ENCODE results near the gene GPLD1. TPM values are rescaled to one million over a fixed set of nuclear protein-coding genes. Genes with fewer than 3 reads are reported as not detected.
"Not testable (repeated sequence)": the region's sequence is repeated elsewhere in the genome, so short reads cannot be mapped to it uniquely, and the experiment has no call there.

The GPLD1 gene
- total and polyA plus RNA-seq, 4 donors, result 0.45 to 3.8 (median 1.7) TPM

GRCh38 chr6:24402697-24403500 lies 86.5 kb downstream of the GPLD1 start, which contains the start of gene MRS2:
TSS of gene MRS2 (plus strand) at chr6:24402936. CDS start at chr6:24403047, 111 bp downstream.
- 0 to 1% methylated on average over 63 of the region's 63 CpGs for WGBS, 2 donors
- Histone ChIP-seq H3K36me3 (ENCODE audit: control insufficient read depth in 4 of 4, insufficient read depth in 4 of 4, low read length in 4 of 4) (peaks cover 3 to 11% (median 7%) of the 10 kb centered on the region in 4 donors), H3K27me3 (ENCODE audit: control insufficient read depth in 3 of 3, insufficient read depth in 3 of 3, low read length in 2 of 3) (peaks cover 0 to 10% (median 3%) of the 10 kb centered on the region in 3 donors), H3K4me1 (ENCODE audit: control insufficient read depth in 5 of 5, insufficient read depth in 5 of 5, low read length in 5 of 5) (peaks cover 0 to 14% (median 3%) of the 10 kb centered on the region in 5 donors), H3K4me3 (peak within 1 kb of the TSS; percentile 76), H3K9ac (ENCODE audit: insufficient read depth in 1 of 2, low read length in 2 of 2) (peak within 1 kb of the TSS; percentile 77 to 82), H3K27ac (ENCODE audit: low read depth in 1 of 2, low read length in 1 of 2) (peak within 1 kb of the TSS; percentile 85 to 86), H3K9me3 (ENCODE audit: control insufficient read depth in 4 of 4, insufficient read depth in 3 of 4, low read length in 3 of 4) (no peaks in the 10 kb centered on the region)
- ATAC-seq (ENCODE audit: insufficient read depth, low FRiP score) (peak; percentile 99), DNase-seq (peak; percentile 77 to 90 (median 79))
- TF ChIP-seq, protein P1, sequence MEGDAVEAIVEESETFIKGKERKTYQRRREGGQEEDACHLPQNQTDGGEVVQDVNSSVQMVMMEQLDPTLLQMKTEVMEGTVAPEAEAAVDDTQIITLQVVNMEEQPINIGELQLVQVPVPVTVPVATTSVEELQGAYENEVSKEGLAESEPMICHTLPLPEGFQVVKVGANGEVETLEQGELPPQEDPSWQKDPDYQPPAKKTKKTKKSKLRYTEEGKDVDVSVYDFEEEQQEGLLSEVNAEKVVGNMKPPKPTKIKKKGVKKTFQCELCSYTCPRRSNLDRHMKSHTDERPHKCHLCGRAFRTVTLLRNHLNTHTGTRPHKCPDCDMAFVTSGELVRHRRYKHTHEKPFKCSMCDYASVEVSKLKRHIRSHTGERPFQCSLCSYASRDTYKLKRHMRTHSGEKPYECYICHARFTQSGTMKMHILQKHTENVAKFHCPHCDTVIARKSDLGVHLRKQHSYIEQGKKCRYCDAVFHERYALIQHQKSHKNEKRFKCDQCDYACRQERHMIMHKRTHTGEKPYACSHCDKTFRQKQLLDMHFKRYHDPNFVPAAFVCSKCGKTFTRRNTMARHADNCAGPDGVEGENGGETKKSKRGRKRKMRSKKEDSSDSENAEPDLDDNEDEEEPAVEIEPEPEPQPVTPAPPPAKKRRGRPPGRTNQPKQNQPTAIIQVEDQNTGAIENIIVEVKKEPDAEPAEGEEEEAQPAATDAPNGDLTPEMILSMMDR (IDR thresholded peaks at IDR 0.05; ENCODE audit: control extremely low read depth, extremely low read depth), result no peak

DNA sequence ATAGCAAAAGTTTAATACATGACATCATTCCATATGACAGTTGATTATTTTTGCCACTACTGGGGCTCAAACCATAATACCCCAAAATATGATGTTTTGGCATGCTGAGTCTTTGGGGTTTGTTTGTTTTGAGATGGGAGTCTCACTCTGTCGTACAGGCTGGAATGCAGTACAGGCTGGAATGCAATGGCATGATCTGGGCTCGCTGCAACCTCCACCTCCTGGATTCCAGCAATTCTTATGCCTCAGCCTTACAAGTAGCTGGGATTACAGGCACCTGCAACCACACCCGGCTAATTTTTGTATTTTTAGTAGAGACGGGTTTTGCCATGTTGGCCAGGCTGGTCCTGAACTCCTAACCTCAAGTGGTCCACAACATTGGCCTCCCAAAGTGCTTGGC lies 87.9 kb downstream of the GPLD1 start:
- 73 to 80% methylated on average over 4 of the region's 4 CpGs for WGBS, 2 donors
- peaks cover 0 to 11% (median 3%) of the 10 kb centered on the region in 5 donors for H3K4me1 ChIP-seq (ENCODE audit: control insufficient read depth in 5 of 5, insufficient read depth in 5 of 5, low read length in 5 of 5)
- TF ChIP-seq, protein P1 (IDR thresholded peaks at IDR 0.05; ENCODE audit: control extremely low read depth, extremely low read depth), result no peak
- H3K9me3 ChIP-seq (ENCODE audit: control insufficient read depth in 4 of 4, insufficient read depth in 3 of 4, low read length in 3 of 4), result peaks cover 0 to 4% (median 0%) of the 10 kb centered on the region in 4 donors
- no peak overlapping the region for H3K4me3 ChIP-seq
- no peak overlapping the region for H3K9ac ChIP-seq (ENCODE audit: insufficient read depth in 1 of 2, low read length in 2 of 2)
- DNase-seq, result no peak
- peaks cover 0 to 12% (median 3%) of the 10 kb centered on the region in 3 donors for H3K27me3 ChIP-seq (ENCODE audit: control insufficient read depth in 3 of 3, insufficient read depth in 3 of 3, low read length in 2 of 3)
- H3K36me3 ChIP-seq (ENCODE audit: control insufficient read depth in 4 of 4, insufficient read depth in 4 of 4, low read length in 4 of 4), result peaks cover 0 to 9% (median 5%) of the 10 kb centered on the region in 4 donors
- no peak overlapping the region for H3K27ac ChIP-seq (ENCODE audit: low read depth in 1 of 2, low read length in 1 of 2)
- no peak for ATAC-seq (ENCODE audit: insufficient read depth, low FRiP score)

DNA sequence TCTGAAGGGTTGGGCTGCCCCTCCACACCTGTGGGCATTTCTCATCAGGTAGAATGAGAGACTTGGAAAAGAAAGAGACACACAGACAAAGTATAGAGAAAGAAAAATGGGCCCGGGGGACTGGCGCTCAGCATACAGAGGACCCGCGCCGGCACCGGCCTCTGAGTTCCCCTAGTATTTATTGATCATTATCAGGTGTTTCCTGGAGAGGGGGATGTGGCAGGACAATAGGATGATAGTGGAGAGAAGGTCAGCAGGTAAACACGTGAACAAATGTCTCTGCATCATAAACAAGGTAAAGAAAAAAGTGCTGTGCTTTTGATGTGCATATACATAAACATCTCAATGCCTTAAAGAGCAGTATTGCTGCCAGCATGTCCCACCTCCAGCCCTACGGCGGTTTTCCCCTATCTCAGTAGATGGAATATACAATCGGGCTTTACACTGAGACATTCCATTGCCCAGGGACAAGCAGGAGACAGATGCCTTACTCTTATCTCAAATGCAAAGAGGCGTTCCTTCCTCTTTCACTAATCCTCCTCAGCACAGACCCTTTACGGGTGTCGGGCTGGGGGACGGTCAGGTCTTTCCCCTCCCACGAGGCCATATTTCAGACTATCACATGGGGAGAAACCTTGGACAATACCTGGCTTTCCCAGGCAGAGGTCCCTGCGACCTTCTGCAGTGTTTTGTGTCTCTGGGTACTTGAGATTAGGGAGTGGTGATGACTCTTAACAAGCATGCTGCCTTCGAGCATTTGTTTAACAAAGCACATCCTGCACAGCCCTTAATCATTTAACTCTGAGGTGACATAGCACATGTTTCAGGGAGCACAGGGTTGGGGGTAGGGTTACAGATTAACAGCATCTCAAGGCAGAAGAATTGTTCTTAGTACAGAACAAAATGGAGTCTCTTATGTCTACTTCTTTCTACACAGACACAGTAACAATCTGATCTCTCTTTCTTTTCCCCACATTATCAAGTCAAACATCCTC lies 89.0 kb downstream of the GPLD1 start:
- not testable (repeated sequence) for ATAC-seq (ENCODE audit: insufficient read depth, low FRiP score); DNase-seq; H3K4me3 ChIP-seq; H3K9ac ChIP-seq (ENCODE audit: insufficient read depth in 1 of 2, low read length in 2 of 2); H3K4me1 ChIP-seq (ENCODE audit: control insufficient read depth in 5 of 5, insufficient read depth in 5 of 5, low read length in 5 of 5); H3K27ac ChIP-seq (ENCODE audit: low read depth in 1 of 2, low read length in 1 of 2); H3K36me3 ChIP-seq (ENCODE audit: control insufficient read depth in 4 of 4, insufficient read depth in 4 of 4, low read length in 4 of 4); H3K9me3 ChIP-seq (ENCODE audit: control insufficient read depth in 4 of 4, insufficient read depth in 3 of 4, low read length in 3 of 4)
- peaks cover 0 to 12% (median 3%) of the 10 kb centered on the region in 3 donors for H3K27me3 ChIP-seq (ENCODE audit: control insufficient read depth in 3 of 3, insufficient read depth in 3 of 3, low read length in 2 of 3)
- 18 to 20% methylated on average over 17 of the region's 17 CpGs for WGBS, 2 donors

All from lung (tissue), 12 donors.